ENCODE results near the gene DLG2.

GRCh38 chr11:85534806-85535205 is 92.3 kb downstream of the DLG2 start:
- TF ChIP-seq, protein P1, sequence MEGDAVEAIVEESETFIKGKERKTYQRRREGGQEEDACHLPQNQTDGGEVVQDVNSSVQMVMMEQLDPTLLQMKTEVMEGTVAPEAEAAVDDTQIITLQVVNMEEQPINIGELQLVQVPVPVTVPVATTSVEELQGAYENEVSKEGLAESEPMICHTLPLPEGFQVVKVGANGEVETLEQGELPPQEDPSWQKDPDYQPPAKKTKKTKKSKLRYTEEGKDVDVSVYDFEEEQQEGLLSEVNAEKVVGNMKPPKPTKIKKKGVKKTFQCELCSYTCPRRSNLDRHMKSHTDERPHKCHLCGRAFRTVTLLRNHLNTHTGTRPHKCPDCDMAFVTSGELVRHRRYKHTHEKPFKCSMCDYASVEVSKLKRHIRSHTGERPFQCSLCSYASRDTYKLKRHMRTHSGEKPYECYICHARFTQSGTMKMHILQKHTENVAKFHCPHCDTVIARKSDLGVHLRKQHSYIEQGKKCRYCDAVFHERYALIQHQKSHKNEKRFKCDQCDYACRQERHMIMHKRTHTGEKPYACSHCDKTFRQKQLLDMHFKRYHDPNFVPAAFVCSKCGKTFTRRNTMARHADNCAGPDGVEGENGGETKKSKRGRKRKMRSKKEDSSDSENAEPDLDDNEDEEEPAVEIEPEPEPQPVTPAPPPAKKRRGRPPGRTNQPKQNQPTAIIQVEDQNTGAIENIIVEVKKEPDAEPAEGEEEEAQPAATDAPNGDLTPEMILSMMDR (IDR thresholded peaks at IDR 0.05) = no peak
- TF ChIP-seq POLR2A (IDR thresholded peaks at IDR 0.05) = no peak

Measured in uterus (tissue), 2 donors.